Subcutaneous adipose tissue (tissue), 4 donors: ENCODE measurements around the gene CBX4. TPM values are rescaled to one million over a fixed set of nuclear protein-coding genes. Genes with fewer than 3 reads are reported as not detected.

ENCODE experiments used
- CTCF ChIP-seq: fragments of 450-650 bp; IDR thresholded peaks from one replicate; pipeline ENCODE4 v1.5.1; 2016; ENCODE audit warnings: low read depth, mild to moderate bottlenecking, control low read depth, antibody characterized with exemption, moderate library complexity
- total RNA-seq, 4 donors: library from RNA; depleted of rRNA; stranded (reverse); fragments of >200 nt; gene quantifications; one replicate each; pipeline ENCODE4 v1.1.0, GENCODE V29; 2016

CBX4 gene
- total RNA-seq, 4 donors from 2014 or later: 3.9 to 9.6 (median 7.6) TPM

- no peak for TF ChIP-seq CTCF
These were observed 47.5 kb downstream of the CBX4 start for GRCh38 chr17:79791735-79792161.

- no peak for TF ChIP-seq CTCF
These were observed 48.2 kb downstream of the CBX4 start for GRCh38 chr17:79790805-79791734.

- no peak for TF ChIP-seq CTCF
These were observed 49.1 kb downstream of the CBX4 start for GRCh38 chr17:79789943-79790804.

GRCh38 chr17:79788989-79789942 lies 50.0 kb downstream of the CBX4 start:
- no peak for TF ChIP-seq CTCF

GRCh38 chr17:79788455-79788854 lies 50.8 kb downstream of the CBX4 start:
- TF ChIP-seq CTCF: no peak

GRCh38 chr17:79786930-79787643 lies 52.2 kb downstream of the CBX4 start:
- TF ChIP-seq CTCF: no peak
